Adrenal gland (tissue), 19 donors: ENCODE data around the gene SLC6A11. TPM values are rescaled to one million over a fixed set of nuclear protein-coding genes. Genes with fewer than 3 reads are reported as not detected.
A peak's percentile ranks its signal among the peaks of the same experiment; 100 is the strongest.

ENCODE experiments used
- DNase-seq, 7 donors: peaks; one replicate each; pipeline ENCODE4 v3.0.0-alpha.2; 2019 to 2020
- H3K27ac ChIP-seq, 5 donors: fragments of 200-600 bp; sonication (generic) in 4 of 5; 1 replicate in 3 of 5; 2 replicates in 2 of 5; pipeline versions ENCODE4 v1.5.1 to v1.8.0; 2016 to 2020; ENCODE audit warnings: mild to moderate bottlenecking in 1 of 5
- H3K27me3 ChIP-seq: fragments of 200-600 bp; 2 replicates; pipeline ENCODE4 v1.8.0; 2021
- H3K36me3 ChIP-seq, 2 donors: fragments of 200-600 bp; replicated peaks in 1 of 2; 1 replicate in 1 of 2; 2 replicates in 1 of 2; pipeline versions ENCODE4 v1.5.1 to v1.8.0; 2018 to 2022
- H3K4me1 ChIP-seq, 2 donors: fragments of 200-600 bp; replicated peaks in 1 of 2; 1 replicate in 1 of 2; 2 replicates in 1 of 2; pipeline versions ENCODE4 v1.5.1 to v1.8.0; 2018 to 2021
- H3K4me3 ChIP-seq, 4 donors: fragments of 200-600 bp; sonication (generic) in 3 of 4; one replicate each; pipeline ENCODE4 v1.5.1; 2016 to 2018
- H3K9me3 ChIP-seq, 3 donors: fragments of 200-600 bp; sonication (generic) in 1 of 3; replicated peaks in 1 of 3; 1 replicate in 2 of 3; 2 replicates in 1 of 3; pipeline versions ENCODE4 v1.5.1 to v1.8.0; 2016 to 2021
- CTCF ChIP-seq, 6 experiments: fragments of 450-650 bp in 4 of 6; fragments of 200-600 bp in 2 of 6; sonication (generic) in 1 of 6; IDR thresholded peaks; 1 replicate in 5 of 6; 2 replicates in 1 of 6; pipeline versions ENCODE4 v1.5.1 to v1.8.0; 2016 to 2021; ENCODE audit warnings: antibody characterized with exemption in 6 of 6, mild to moderate bottlenecking in 2 of 6, moderate library complexity in 1 of 6
- POLR2A ChIP-seq, 2 donors: fragments of 450-650 bp; IDR thresholded peaks; one replicate each; pipeline ENCODE4 v1.6.1; 2017; ENCODE audit warnings: antibody characterized with exemption in 2 of 2, mild to moderate bottlenecking in 2 of 2, moderate library complexity in 1 of 2
- WGBS, 4 donors: extraction: QIAGEN DNeasy Blood & Tissue Kit in 2 of 4; methylation state at CpG; one replicate each; pipeline versions ENCODE4 v1.1.5 to v1.1.7; 2013 to 2017; 5-methylcytosine and 5-hydroxymethylcytosine counted together
- intact Hi-C, 2 donors: fragments of 100-400 bp; cut with DNase I; formaldehyde crosslinking; loops; one replicate each; pipeline versions ENCODE4 v1.14.1 to v1.15.0; 2022 to 2023
- long read RNA-seq, 10 donors: library from polyadenylated mRNA in 3 of 10; unstranded in 2 of 10; stranded (forward) in 1 of 10; transcript quantifications; one replicate each; pipeline ENCODE4 v2.0.0 and lab custom pipeline, GENCODE V29; 2021 to 2026
- polyA plus RNA-seq, 3 donors: library from polyadenylated mRNA; stranded (reverse); fragments of 200-250 nt in 2 of 3; fragments of 350-450 nt in 1 of 3; fragmentation: Illumina TruSeq in 1 of 3; extraction: RNeasy Lipid Tissue Mini Kit (QIAGEN cat#74804) in 1 of 3; gene quantifications; one replicate each; pipeline ENCODE4 v1.2.3, GENCODE V29; 2013 to 2014
- total RNA-seq, 9 donors: library from RNA; depleted of rRNA in 4 of 9; stranded (reverse); fragments of >200 nt in 4 of 9; fragments of 120-200 nt in 1 of 9; fragmentation: NEBNext Ultra II Directional in 1 of 9; extraction: Animal tissue kit (Norgen Biotek cat#: 25700) in 1 of 9; gene quantifications; one replicate each; pipeline versions ENCODE4 v1.1.0 to v1.2.4, GENCODE V29; 2013 to 2023
- donor health status: healthy with polysubstance abuse.
- donor health status: Bipolar disorder and iron deficiency.
- donor health status: DM: yes; HTN: yes; CAD: no.
- donor health status: DM: no; HTN: no; CAD: no.
- donor health status: DM: no; HTN: no; CAD: no.
- donor health status: DM: yes; HTN: yes; CAD: no.

SLC6A11 gene
- total RNA-seq (under 1 TPM in 3 of 9 donors, not detected in 6; 0.04 to 0.17 (median 0.06) TPM), polyA plus RNA-seq (under 1 TPM in 2 of 3 donors, not detected in 1; 0.03 to 0.08 TPM)
- long read RNA-seq, donor 1, result 0 reads
- long read RNA-seq, donor 2, result 0 reads
- long read RNA-seq, donor 3, result 0 reads
- long read RNA-seq, donor 4, result 0 reads
- long read RNA-seq, donor 5, result 0 reads
- long read RNA-seq, donor 6, result 0 reads
- long read RNA-seq, donor 7, result 0 reads
- long read RNA-seq, donor 8, result 0 reads
- long read RNA-seq, donor 9, result 0 reads
- long read RNA-seq, donor 10, result 0 reads

- intact Hi-C loops, result no loop called here
- peak within 1 kb of the TSS in 1 of 4 donors; percentile 31 for H3K4me3 ChIP-seq
- no peak within 1 kb of the TSS for H3K27ac ChIP-seq
- peak in 1 of 7 donors; percentile 2 for DNase-seq
- TF ChIP-seq POLR2A (IDR thresholded peaks at IDR 0.05), result no peak
- no peak for TF ChIP-seq CTCF (IDR thresholded peaks at IDR 0.05)
- no peaks in the 10 kb centered on the region for H3K4me1 ChIP-seq
- no peaks in the 10 kb centered on the region for H3K9me3 ChIP-seq
- peaks cover 31% of the 10 kb centered on the region for H3K27me3 ChIP-seq
- H3K36me3 ChIP-seq, result no peaks in the 10 kb centered on the region
- WGBS, 4 donors, result 1 to 5% (median 3%) methylated on average over 27 to 96 of the region's 96 CpGs
Observed at GRCh38 chr3:10816019-10816862, at the start of gene SLC6A11. TSS of gene SLC6A11 (plus strand) at chr3:10816228. CDS start at chr3:10816266, 38 bp downstream.

GRCh38 chr3:10768708-10769394 lies 47.2 kb upstream of the SLC6A11 start:
- Histone ChIP-seq H3K9me3 (no peaks in the 10 kb centered on the region), H3K4me1 (no peaks in the 10 kb centered on the region), H3K4me3 (no peak overlapping the region), H3K27me3 (peaks cover 21% of the 10 kb centered on the region), H3K27ac (no peak overlapping the region), H3K36me3 (no peaks in the 10 kb centered on the region)
- intact Hi-C loops, result no loop called here
- 79 to 86% (median 83%) methylated on average over 9 to 10 of the region's 10 CpGs for WGBS, 4 donors
- peak in 1 of 7 donors; percentile 5 for DNase-seq
- TF ChIP-seq POLR2A (IDR thresholded peaks at IDR 0.05) (no peak), CTCF (IDR thresholded peaks at IDR 0.05) (no peak)

- WGBS, 4 donors, result 76 to 88% (median 85%) methylated on average over 7 to 11 of the region's 11 CpGs
- Histone ChIP-seq H3K27me3 (peaks cover 25% of the 10 kb centered on the region), H3K4me1 (no peaks in the 10 kb centered on the region), H3K27ac (no peak overlapping the region), H3K36me3 (no peaks in the 10 kb centered on the region), H3K9me3 (no peaks in the 10 kb centered on the region), H3K4me3 (no peak overlapping the region)
- intact Hi-C loops, result no loop called here
- TF ChIP-seq CTCF (IDR thresholded peaks at IDR 0.05), result no peak
- no peak for TF ChIP-seq POLR2A (IDR thresholded peaks at IDR 0.05)
- peak in 1 of 7 donors; percentile 20 for DNase-seq
Observed at GRCh38 chr3:10770547-10770946, 45.5 kb upstream of the SLC6A11 start.

GRCh38 chr3:10770981-10771380 lies 45.0 kb upstream of the SLC6A11 start:
- H3K27me3 ChIP-seq, result peaks cover 25% of the 10 kb centered on the region
- no peaks in the 10 kb centered on the region for H3K36me3 ChIP-seq
- H3K4me1 ChIP-seq, result no peaks in the 10 kb centered on the region
- WGBS, 4 donors, result 52 to 78% (median 62%) methylated on average over 3 of the region's 3 CpGs
- TF ChIP-seq CTCF (IDR thresholded peaks at IDR 0.05), result no peak
- TF ChIP-seq POLR2A (IDR thresholded peaks at IDR 0.05), result no peak
- no peak overlapping the region for H3K4me3 ChIP-seq
- peak in 1 of 7 donors; percentile 14 for DNase-seq
- no peak overlapping the region for H3K27ac ChIP-seq
- intact Hi-C loops, result no loop called here
- H3K9me3 ChIP-seq, result no peaks in the 10 kb centered on the region
